Neural cell (in vitro differentiated cells): ENCODE data around the gene SCGB1D2.

ENCODE experiments used
- CTCF ChIP-seq: fragments of 450-650 bp; IDR thresholded peaks from 2 replicates; pipeline ENCODE4 v1.5.1; 2014; ENCODE audit warnings: antibody characterized with exemption, mild to moderate bottlenecking, moderate library complexity; ENCODE audit not compliant: poor library complexity, severe bottlenecking
- EP300 ChIP-seq: fragments of 450-650 bp; conservative IDR thresholded peaks from 2 replicates; pipeline ENCODE4 v1.6.1; 2014; ENCODE audit warnings: antibody characterized with exemption, mild to moderate bottlenecking, moderate library complexity; ENCODE audit not compliant: poor library complexity, severe bottlenecking
- EZH2 ChIP-seq: fragments of 200-600, 300-800 bp; shearing (Covaris generic), sonication (generic); IDR thresholded peaks from 2 replicates; pipeline ENCODE4 v1.6.1; 2014; ENCODE audit warnings: antibody characterized with exemption, low read length, borderline replicate concordance, mild to moderate bottlenecking; ENCODE audit not compliant: insufficient read depth, poor library complexity, severe bottlenecking

GRCh38 chr11:62237499-62237898 is 4.5 kb upstream of the SCGB1D2 start:
- TF ChIP-seq CTCF (no peak), EZH2 (no peak), EP300 (no peak)
